A549 (cell line): ENCODE results near the gene PILRA.

Source experiments
- CTCF ChIP-seq: fragments of >200 bp; sonication (Bioruptor Twin); formaldehyde crosslinking; IDR thresholded peaks from 3 replicates; pipeline ENCODE4 v1.5.1; 2016
- EP300 ChIP-seq, 2 experiments: fragments of >200 bp; sonication (Bioruptor Twin); formaldehyde crosslinking; IDR thresholded peaks; 2 replicates in 1 of 2; 3 replicates in 1 of 2; pipeline ENCODE4 v1.6.1; 2016 to 2017
- HDAC2 ChIP-seq: fragments of 200-600 bp; sonication (generic); IDR thresholded peaks from 2 replicates; pipeline ENCODE4 v1.6.1; 2016
- MAFK ChIP-seq: fragments of 450-650 bp; IDR thresholded peaks from 2 replicates; pipeline ENCODE4 v1.6.1; 2014; ENCODE audit not compliant: partially characterized antibody
- MAX ChIP-seq: IDR thresholded peaks from 2 replicates; pipeline ENCODE4 v1.6.1; 2012
- MYC ChIP-seq: IDR thresholded peaks from 2 replicates; pipeline ENCODE4 v1.6.1; 2012; ENCODE audit warnings: mild to moderate bottlenecking, inconsistent platforms, low read length, improper control_type of control experiment, borderline replicate concordance
- RARB ChIP-seq: fragments of 250-450 bp; sonication (Bioruptor Pico); IDR thresholded peaks from 2 replicates; pipeline ENCODE4 v1.8.0; 2021; ENCODE audit warnings: mild to moderate bottlenecking, moderate library complexity
- RCOR1 ChIP-seq: fragments of 150-350 bp; IDR thresholded peaks from 2 replicates; pipeline ENCODE4 v1.6.1; 2014; ENCODE audit warnings: antibody characterized with exemption, low read length, low read depth
- ZFP36 ChIP-seq: fragments of 450-650 bp; IDR thresholded peaks from 2 replicates; pipeline ENCODE4 v1.6.1; 2014; ENCODE audit warnings: borderline replicate concordance; ENCODE audit not compliant: partially characterized antibody

- TF ChIP-seq CTCF (no peak), RCOR1 (no peak), MYC (no peak), ZFP36 (no peak), MAX (no peak), RARB (CRISPR knock-in tag) (no peak), EP300 (IDR thresholded peaks at IDR 0.05) (no peak), MAFK (no peak), HDAC2 (no peak)
Measured at GRCh38 chr7:100418930-100419659, 45.8 kb downstream of the PILRA start.
